ENCODE measurements around the gene SERPINB12.

Gene SERPINB12

GRCh38 chr18:63604791-63605567, 62.8 kb downstream of the SERPINB12 start:
- DNase-seq, result no peak

- DNase-seq, result no peak
Measured at GRCh38 chr18:63606526-63606925, 64.4 kb downstream of the SERPINB12 start.

- DNase-seq, result no peak
Measured at GRCh38 chr18:63613420-63613819, 71.3 kb downstream of the SERPINB12 start.

GRCh38 chr18:63617049-63617914, 75.1 kb downstream of the SERPINB12 start:
- no peak for DNase-seq

GRCh38 chr18:63617915-63618234, 75.7 kb downstream of the SERPINB12 start:
- DNase-seq, result no peak
